Stimulated activated CD8-positive, alpha-beta memory T cell treated with anti-CD3 and anti-CD28 coated beads, Interleukin-15, amount 100 ng/mL, for 48 hours (primary cell): ENCODE measurements around the gene ZNF350.
"Not testable (repeated sequence)": the region's sequence is repeated elsewhere in the genome, so short reads cannot be mapped to it uniquely, and the experiment has no call there.

Experiments
- DNase-seq, 2 donors: peaks; one replicate each; pipeline ENCODE4 v3.0.0-alpha.2; 2020; ENCODE audit warnings: low read depth in 2 of 2

ZNF350 gene

DNA sequence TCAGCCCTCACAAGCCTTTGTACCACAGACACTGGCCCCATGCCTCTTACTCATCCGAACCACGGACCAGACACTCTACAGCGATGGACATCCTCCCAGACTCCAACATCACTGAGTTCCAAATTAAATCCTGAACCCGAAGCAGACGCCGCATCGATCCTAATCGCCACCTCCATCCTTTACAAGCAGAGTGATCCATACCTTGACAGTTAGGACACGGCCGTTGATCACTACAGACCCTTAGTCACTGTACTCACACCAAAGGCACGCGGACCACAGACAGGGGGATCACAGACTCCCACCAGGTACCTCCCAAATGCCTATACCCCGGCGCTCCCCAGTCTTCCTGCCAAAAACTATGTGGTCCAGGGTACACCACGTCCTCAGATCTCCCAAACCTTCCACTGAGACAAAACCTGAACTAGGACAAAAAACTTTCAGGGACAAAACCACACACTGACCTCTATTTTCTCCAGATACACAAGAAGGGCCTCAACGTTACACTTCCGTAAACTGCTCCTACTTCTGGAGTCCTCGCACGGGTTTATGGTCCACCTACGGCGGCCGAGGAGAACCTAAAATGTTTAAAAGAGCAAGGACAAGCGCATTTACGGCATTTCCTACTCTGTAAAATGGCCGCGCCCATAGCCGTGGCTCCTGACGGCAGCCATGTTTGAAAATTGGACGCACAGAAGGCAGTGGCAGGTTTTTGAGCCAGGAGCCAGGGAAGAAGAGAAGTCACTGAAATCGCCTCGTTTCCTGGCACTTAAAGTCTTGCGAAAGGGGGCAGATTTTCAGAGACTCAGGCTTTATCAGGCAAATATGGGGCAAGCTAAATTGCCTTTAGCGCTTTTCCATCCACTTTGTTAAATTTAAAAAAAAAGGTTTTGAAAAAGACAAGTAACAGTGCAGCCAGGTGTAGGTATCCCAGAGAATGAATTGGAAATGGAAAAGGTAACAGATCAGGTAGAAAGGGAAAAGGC lies at the start of gene ZNF350:
Gene ZNF350, minus strand, starts transcription at position 532 of the 983 bp plus-strand sequence. CDS start 12,480 bp downstream, outside the sequence.
- DNase-seq, result peak; percentile 70 to 78

DNA sequence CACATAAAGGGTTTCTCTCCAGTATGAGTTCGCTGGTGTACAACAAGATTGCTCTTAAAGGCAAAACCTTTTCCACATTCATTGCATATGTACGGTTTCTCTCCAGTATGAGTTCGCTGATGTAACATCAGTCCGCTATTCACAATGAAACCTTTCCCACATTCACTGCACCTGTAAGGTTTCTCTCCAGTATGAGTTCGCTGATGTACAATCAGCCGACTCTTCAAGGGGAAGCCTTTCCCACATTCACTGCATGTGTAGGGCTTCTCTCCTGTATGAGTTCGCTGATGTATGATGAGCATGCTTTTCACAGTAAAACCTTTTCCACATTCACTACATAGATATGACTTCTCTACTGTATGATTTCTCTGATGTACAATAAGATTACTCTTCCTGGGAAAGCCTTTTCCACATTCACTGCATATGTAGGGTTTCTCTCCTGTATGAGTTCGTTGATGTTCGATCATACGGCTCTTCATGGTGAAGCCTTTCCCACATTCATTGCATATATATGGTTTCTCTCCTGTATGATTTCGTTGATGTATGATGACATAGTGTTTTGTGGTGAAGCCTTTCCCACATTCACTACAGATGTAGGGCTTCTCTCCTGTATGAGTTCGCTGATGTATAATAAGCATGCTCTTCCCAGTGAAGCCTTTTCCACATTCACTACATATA lies 47.5 kb upstream of the ZNF350 start:
- no peak for DNase-seq

DNA sequence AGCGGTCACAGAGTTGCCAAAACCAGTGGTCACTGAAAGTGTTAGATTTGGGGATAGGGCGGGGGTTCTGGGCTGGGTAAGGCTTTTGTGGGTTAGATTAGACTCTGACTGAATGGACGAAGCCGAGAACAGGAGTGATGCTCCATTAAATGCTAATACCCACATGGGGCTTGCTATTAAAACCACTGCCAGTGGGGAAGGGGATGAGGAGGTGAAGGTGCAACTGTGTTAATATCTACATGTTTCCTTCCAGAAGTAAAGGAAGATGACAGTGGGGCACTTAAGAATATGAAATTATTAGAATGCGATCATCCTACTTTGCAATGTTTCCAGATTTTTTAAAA lies 42.1 kb upstream of the ZNF350 start:
- DNase-seq, result no peak

DNA sequence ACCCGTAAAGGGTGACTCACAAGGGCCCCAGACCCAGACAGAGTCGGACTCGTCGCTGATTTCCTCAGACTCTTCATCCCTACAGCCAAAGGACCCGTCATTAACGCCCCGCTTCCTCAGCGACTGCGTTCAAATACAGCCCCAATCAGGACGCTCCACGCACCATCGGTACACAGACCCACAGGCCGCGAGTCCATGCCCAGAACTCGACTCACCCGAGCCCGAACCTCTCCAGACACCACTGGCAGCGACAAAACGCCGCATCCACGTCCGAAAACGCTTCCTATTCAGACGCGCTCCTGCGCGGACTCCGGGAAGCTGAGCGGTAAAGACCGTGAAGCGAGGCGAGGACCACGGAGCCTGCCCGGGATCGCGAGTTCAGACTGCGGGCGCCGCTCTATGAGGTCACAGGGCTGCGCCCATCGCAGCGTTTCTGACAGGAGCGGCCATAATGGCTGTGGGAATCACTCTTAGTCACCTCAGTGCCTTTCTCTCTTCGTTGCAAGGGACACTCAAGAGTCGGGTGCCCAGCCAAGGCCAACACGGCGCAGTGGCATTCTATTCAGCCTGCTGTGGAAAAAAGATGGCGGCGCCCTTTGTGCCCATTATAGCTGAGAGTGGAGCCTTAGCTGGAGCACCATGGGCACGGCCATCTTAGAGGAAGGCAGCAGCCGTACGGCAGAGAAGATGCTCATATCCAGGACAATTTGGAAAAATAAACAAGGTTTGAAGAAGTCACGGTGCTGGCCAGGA lies 41.6 kb upstream of the ZNF350 start, which contains the start of gene ZNF614:
Gene ZNF614, minus strand, starts transcription at position 353 of the 753 bp plus-strand sequence. CDS start 2,634 bp downstream, outside the sequence.
- peak; percentile 70 to 79 for DNase-seq

DNA sequence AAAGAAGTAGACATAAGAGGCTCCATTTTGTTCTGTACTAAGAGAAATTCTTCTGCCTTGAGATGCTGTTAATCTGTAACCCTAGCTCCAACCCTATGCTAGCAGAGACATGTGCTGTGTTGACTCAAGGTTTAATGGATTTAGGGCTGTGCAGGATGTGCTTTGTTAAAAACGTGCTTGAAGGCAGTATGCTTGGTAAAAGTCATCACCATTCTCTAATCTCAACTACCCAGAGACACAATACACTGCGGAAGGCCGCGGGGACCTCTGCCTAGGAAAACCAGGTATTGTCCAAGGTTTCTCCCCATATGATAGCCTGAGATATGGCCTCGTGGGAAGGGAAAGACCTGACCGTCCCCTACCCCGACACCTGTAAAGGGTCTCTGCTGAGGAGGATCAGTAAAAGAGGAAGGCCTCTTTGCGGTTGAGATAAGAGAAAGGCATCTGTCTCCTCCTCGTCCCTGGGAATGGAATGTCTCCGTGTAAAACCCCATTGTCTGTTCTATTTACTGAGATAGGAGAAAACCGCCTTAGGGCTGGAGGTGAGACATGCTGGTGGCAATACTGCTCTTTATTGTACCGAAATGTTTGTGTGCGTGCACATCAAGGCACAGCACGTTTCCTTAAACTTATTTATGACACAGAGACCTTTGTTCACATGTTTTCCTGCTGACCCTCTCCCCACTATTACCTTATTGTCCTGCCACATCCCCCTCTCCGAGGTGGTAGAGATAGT lies 39.8 kb upstream of the ZNF350 start:
- not testable (repeated sequence) for DNase-seq

DNA sequence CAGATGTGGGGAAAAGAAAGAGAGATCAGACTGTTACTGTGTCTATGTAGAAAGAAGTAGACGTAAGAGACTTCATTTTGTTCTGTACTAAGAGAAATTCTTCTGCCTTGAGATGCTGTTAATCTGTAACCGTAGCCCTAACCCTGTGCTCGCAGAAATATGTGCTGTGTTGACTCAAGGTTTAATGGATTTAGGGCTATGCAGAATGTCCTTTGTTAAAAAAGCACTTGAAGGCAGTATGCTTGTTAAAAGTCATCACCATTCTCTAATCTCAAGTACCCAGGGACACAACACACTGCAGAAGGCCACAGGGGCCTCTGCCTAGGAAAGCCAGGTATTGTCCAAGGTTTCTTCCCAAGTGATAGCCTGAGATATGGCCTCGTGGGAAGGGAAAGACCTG lies 37.8 kb upstream of the ZNF350 start:
- DNase-seq, result not testable (repeated sequence)

DNA sequence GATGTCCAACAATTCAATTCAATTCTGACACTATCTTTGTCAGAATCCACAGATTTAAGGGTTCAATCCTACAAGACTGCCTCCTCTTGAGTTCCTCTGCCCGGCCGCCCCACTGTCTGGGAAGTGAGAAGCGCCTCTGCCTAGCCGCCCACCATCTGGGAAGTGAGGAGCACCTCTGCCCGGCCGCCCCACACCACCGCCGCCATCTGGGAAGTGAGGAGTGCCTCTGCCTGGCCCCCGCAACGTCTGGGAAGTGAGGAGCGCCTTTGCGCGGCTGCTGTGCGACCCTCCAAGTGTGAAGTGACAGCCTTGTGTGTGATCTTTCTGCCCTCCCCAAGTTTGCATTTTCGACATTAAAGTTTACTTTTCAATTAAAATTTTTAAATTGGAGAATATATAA lies 35.6 kb upstream of the ZNF350 start:
- no peak for DNase-seq

DNA sequence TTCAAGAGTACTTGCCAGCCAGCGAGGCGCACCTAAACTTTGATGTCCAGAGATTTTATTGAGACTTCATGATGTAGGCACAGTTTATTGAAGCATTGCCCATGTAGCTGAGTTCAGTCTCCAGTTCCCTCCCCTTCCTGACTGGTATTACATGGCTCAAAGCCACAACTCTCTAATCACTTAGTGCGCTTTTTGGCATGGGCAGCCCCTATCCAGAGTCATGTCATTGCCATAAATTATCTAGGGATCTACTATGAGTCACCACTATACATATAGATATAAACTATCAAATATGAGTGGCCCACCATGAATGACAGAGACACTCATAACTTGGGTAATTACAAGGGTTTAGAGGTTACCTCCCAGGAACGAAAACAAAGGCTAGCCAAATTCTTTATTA lies 33.9 kb upstream of the ZNF350 start:
- DNase-seq, result no peak

DNA sequence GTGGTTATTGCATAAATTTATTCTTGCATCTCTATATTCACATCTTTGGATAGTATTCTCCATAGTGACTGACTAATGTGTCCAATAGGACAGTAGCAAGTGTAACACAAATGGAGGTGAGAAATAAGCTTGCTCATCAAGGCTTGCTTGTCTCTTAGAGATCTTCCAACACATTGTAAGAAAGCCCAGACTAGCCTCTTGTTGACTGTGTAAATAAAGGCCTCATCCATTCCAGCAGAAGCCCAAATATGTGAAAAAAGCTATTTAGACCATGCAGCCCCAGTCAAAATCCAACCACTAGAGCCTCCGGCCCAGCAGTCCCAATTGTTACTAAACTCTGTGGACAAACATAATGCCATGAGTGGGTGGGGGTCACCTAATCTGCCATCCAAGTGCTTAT lies 24.0 kb upstream of the ZNF350 start:
- DNase-seq, result no peak

DNA sequence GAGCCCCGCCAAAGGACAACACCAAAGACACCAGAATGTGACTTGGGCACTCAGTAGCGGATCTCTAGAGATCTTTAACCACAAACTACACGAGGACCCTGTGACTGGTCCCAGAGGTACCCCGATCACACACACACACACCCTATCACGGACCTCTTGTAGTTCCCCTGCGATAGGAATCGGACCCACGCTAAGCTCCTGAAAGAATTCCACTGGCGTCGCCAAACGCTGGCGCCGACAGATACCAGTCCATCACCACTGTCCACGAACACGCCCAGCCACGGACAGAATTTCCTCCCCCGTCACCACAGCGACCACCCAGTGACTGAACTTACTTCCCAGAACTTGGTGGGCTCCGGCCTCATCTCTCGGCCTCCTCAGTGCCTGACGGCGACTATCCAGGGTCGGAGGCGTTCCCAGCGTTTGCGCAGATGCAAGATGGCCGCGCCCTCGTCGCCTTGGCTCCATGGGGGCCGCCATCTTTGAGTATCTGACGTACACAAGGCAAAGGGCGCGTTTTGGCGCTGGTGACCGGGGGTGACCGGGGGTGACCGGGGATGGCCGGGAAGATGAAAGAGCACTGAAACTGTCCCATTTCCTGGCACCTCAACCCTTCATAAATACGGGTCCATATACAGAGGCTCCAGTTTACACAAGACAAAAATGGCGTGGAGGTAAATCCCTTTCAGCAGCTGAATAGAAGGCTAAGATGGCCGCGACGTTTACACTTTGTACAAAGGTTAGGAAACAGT lies 21.3 kb upstream of the ZNF350 start, which contains the start of gene ZNF615:
Gene ZNF615, minus strand, starts transcription at position 406 of the 752 bp plus-strand sequence. CDS start 4,500 bp downstream, outside the sequence.
- peak; percentile 80 for DNase-seq

DNA sequence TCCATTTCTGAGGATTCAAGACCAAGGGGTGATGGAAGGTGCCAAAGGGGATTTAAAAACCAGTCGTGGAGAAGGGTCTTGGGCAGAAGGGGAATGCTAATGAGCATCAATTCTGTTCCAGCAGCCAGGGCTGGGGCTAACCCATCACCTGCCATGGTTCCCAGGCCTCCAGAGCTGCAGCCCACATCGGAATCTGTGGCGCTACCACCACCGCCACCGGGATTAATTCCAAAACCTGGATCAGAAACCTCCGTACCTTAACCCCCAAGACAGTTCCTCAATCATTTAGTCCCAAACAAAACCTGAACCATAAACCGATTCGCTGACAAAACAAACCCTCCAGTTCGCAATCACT lies 20.8 kb upstream of the ZNF350 start:
- DNase-seq, result no peak

DNA sequence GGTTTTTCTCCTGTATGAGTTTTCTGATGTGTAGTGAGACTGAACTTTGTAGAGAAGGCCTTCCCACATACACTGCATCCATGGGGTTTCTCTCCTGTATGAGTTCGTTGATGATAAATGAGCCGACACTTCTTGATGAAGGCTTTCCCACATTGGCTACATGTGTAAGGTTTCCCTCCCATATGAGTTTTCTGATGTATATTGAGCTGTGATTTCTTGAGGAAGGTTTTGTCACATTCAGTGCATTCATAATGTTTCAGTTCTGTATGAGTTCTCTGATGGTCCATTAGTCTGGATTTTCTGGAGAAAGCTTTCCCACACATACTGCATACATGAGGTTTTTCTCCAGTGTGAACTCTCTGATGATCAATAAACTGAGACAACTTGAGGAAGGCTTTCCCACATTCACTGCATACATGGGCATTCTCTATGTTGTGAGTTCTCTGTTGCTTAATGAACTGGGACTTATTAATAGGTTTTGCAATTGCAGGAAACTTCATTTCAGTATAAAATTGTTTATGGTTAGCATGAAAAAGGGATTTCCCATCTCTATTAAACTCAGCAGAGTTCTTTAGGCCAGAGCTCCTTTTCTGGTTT lies 7.5 kb upstream of the ZNF350 start:
- no peak for DNase-seq

DNA sequence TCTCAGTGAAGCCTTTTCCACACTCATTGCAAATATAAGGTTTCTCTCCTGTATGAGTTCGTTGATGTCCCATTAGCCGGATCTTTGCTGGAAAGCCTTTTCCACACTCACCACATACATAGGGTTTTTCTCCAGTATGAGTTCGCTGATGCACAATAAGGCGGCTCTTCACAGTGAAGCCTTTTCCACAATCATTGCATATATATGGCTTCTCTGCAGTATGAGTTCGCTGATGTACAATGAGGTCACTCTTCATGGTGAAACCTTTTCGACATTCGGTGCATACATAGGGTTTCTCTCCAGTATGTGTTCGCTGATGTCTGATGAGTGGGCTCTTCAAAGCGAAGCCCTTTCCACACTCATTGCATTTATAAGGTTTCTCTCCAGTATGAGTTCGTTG lies 6.8 kb upstream of the ZNF350 start:
- DNase-seq, result no peak

DNA sequence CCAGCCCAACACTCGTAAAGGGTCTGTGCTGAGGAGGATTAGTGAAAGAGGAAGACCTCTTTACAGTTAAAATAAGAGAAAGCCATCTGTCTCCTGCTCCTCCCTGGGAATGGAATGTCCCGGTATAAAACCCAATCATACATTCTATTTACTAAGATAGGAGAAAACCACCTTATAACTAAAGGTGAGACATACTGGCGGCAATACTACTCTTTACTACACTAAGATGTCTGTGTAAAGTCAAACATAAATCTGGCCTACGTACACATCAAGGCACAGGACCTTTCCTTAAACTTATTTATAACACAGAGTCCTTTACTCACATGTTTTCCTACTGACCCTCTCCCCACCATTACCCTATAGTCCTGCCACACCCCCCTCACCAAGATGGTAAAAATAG lies 3.3 kb downstream of the ZNF350 start:
- DNase-seq, result no peak

DNA sequence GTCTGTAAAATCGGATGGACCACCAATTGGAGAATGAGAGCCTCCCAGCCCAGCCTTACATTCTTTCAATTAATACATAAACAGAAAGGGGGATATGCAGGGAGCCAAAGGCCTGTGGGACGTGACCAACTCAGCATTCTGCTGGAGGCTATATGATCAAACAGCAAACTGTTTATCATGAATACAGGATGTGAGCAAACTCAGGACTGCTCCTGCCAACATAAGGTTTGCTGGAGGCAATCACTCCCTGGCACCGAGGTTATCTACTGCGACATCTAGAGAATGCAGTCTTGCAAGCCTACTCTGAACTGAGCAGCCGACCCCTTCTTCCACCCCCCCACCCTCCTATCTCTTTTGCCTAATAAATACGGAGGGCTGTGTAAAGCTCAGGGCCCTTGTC lies 5.7 kb downstream of the ZNF350 start:
- not testable (repeated sequence) for DNase-seq

DNA sequence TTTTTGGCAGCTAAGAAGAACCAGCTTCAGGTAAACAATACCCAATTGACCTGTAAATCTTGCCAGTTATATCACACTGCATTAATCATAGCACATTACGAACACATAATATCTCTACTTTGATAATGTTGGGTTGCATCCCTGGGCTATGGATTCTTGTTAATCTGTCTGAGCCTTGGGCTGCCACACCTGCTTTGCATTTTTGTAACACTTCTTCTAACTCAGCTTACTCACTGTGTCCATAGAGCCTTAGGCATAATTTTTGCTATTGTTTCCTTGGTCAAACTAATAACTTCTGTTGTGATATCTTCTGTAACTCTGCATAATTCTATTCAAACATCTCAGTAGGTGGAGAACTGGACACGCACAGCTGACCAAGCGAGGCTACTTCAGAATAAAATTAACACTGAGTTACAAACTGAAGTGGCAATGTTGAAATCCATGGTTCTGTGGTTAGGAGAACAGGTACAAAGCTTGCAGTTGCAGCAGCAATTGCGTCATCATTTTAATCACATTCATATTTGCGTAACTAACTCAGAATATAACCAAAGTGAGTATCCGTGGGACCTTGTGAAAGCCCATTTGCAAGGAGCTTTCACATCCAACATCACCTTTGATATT lies 6.4 kb downstream of the ZNF350 start:
- no peak for DNase-seq

DNA sequence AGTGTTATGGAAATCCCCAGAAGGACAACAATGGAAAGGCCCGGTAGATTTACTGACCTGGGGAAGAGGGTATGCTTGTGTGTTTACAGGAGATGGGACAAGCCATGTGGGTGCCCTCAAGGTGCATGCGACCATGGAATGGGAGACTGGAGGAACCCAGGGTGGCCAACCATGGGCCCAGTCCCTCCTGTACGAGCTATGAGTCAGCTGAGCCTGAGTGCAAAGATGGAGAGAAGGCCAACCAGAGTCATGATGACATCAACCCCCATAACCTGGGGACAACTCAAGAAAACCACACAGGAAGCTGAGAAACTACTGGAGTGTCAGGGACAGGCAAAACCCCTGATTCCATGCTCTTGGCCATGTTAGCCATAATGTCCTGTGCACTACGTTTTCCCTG lies 7.8 kb downstream of the ZNF350 start:
- no peak for DNase-seq

DNA sequence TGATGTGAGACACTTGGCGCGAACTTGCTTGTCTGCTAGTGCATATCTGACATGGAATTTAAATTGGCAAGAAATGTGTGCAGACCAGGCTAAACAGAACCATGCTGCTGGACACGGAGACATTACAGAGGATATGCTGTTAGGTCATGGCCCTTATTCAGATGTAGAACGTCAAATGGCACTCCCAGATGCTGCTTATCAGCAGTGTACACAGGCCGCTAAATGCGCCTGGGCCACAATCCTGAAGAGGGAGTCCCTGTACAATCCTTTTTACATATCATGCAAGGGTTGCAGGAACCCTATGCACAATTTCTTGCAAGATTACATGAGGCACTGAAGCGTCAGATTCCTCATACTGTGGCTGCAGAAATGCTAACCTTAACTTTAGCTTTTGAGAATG lies 9.3 kb downstream of the ZNF350 start:
- no peak for DNase-seq

DNA sequence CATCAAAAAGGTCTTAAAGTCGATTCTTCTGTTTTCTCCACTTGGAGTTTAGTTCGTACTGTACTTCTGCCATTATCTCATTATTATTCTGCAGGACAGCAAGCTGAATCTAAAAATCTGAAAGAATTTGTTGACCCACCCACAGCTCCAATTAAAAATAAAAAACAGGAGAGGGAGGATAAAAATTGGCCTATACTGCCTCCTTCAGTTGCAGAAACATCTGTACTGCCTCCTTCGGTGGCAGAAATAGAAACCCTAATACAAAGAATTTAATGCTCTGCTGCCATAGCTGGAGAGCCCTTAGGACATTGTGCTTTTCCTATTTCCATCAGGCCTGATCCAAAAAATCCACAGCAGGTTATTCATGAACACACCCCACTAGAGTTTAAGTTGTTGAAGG lies 9.8 kb downstream of the ZNF350 start:
- no peak for DNase-seq

DNA sequence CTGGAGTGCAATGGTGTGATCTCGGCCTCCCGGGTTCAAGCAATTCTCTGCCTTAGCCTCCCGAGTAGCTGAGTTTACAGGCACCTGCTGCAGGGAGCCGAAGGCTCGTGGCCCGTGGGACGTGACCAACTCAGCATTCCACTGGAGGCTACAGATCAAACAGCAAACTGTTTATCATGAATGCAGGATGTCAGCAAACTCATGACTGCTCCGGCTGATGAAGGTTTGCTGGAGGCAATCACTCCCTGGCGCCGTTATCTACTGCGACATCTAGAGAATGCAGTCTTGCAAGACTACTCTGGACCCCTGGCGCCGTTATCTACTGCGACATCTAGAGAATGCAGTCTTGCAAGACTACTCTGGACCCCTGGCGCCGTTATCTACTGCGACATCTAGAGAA lies 10.9 kb downstream of the ZNF350 start:
- not testable (repeated sequence) for DNase-seq
